Cardiac fibroblast (primary cell): Measurements from ENCODE around the gene DMRTC2.

Experiments used
- DNase-seq, 2 donors: peaks; one replicate each; pipeline versions ENCODE4 v3.0.0 to v3.0.0-alpha.2; 2010; ENCODE audit warnings: low read depth in 2 of 2
- H3K4me3 ChIP-seq, 2 donors: replicated peaks in 1 of 2; 1 replicate in 1 of 2; 2 replicates in 1 of 2; pipeline ENCODE4 v1.5.1; 2011; ENCODE audit warnings: low read depth in 2 of 2, low read length in 2 of 2, mild to moderate bottlenecking in 2 of 2, moderate library complexity in 1 of 2
- TF ChIP-seq, protein P1 (sequence below): IDR thresholded peaks from one replicate; pipeline ENCODE4 v1.5.1; 2011; ENCODE audit warnings: low read depth, mild to moderate bottlenecking, low read length, inconsistent platforms

DMRTC2 gene

DNA sequence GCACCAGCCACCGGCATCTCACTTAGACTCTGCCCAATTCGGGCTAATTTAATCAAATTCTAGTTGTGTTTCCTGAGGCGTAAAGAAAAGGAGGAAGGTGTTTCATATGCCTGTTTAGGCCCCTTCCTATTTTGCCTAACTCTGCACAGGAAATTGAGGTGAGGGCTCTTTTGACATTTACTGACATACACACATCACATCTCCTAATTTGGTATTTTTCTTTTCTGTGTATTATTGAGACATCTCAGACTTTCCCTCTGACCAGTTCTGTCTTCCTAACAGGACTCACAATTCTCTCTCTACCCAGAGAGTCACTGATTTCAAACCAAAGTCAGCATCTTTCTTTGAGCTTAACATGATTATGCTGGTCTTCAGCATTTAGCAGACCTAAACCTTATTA lies 40.5 kb upstream of the DMRTC2 start:
- DNase-seq, result no peak
- H3K4me3 ChIP-seq, result no peak overlapping the region
- TF ChIP-seq, protein P1, sequence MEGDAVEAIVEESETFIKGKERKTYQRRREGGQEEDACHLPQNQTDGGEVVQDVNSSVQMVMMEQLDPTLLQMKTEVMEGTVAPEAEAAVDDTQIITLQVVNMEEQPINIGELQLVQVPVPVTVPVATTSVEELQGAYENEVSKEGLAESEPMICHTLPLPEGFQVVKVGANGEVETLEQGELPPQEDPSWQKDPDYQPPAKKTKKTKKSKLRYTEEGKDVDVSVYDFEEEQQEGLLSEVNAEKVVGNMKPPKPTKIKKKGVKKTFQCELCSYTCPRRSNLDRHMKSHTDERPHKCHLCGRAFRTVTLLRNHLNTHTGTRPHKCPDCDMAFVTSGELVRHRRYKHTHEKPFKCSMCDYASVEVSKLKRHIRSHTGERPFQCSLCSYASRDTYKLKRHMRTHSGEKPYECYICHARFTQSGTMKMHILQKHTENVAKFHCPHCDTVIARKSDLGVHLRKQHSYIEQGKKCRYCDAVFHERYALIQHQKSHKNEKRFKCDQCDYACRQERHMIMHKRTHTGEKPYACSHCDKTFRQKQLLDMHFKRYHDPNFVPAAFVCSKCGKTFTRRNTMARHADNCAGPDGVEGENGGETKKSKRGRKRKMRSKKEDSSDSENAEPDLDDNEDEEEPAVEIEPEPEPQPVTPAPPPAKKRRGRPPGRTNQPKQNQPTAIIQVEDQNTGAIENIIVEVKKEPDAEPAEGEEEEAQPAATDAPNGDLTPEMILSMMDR, result no peak

DNA sequence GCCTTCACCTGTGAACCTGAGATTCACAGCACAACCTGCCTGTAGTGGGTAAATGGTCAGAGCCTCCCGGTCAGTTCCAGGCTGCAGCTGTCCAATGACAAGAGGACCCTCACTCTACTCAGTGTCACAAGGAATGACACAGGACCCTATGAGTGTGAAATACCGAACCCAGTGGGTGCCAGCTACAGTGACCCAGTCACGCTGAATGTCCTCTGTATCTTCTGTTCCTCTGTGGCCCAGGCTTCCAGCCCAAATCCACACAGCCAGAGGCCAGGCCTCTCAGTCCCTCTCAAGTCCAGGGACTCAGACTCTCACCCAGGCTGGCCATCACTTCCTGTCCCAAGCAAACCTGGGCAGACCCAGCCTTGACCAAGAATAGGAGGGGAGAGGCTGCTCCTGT lies 37.7 kb upstream of the DMRTC2 start:
- no peak for DNase-seq
- TF ChIP-seq, protein P1, result no peak
- H3K4me3 ChIP-seq, result no peak overlapping the region

DNA sequence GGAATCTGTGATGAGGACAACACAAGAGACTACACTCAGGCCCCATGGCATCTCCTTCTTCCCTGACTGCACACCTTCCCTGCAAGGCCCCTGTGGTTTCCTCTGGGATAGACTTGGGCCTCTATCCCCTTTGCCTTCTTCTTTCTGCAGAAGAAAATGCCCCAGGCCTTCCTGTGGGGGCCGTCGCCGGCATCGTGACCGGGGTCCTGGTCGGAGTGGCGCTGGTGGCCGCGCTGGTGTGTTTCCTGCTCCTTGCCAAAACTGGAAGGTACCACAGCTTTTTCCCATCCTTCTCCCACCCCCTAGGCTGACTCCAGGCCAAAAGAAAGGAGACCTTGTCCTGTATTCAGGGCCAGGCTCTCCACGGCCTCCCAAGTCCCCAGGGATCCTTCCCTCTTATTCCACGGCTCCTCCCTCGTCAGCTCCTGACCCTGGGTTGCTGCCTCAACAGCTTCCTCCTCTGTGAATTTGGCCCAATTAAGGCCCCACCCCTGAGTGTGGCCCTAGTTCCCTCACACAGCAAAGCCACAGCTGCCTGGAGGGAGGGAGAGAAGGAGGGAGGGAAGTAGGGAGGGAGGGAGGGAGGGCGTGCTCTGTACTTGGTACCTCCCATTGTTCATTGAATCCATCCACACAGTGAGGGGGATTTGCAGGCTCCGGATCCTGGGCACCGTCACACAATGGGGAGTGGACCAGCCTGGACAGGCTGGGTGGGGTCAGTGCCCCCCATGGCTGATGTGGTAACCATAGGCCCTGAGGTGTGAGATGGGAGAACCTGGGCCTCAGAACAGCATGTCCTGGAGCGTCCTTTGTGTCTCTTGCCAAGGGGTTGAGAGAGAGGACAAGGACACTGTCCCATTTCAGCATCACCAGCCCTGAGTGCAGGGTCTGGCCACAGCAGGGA lies 35.9 kb upstream of the DMRTC2 start:
- H3K4me3 ChIP-seq, result no peak overlapping the region
- no peak for DNase-seq
- TF ChIP-seq, protein P1, result no peak

GRCh38 chr19:41810301-41810700 lies 34.5 kb upstream of the DMRTC2 start:
- no peak overlapping the region for H3K4me3 ChIP-seq
- DNase-seq, result no peak
- TF ChIP-seq, protein P1, result no peak

DNA sequence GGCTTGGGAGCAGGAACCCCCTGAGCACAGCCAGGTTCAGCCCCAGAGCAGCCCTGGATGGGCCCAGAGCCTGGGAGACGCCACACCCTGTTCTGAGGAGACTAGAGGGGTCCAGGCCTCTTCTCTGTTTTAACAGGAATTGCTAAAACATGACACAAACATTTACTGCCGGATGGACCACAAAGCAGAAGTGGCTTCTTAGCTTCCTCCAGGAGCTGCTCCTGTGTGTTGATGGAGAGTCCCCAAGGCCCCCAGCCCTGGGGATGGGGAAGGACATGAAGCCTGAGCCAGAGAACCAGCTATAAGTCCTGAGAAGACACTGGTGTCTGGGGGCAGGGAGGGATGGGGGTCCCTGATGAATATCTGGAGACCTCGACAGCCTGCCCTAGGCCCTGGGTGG lies 33.8 kb upstream of the DMRTC2 start:
- no peak for DNase-seq
- no peak overlapping the region for H3K4me3 ChIP-seq
- TF ChIP-seq, protein P1, result no peak

DNA sequence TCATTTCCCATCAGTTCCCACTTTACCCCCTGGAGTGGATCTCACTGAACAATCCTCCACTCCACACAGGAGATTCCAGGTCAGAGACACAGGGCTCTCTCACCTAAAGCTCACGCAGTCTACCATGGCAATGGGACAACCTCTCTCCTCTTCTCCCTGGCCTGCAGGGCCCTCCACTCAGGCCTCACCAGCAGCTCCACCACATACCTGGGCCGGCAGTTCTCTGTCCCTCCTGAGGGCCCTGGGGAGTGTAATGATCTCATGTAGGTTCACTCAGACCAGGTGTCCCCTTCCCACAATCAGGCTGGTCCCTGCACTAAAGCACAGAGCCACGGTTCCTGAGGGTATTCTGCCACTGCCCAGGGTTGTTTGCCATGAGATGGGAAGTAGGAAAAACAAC lies 32.9 kb upstream of the DMRTC2 start:
- TF ChIP-seq, protein P1, result no peak
- no peak overlapping the region for H3K4me3 ChIP-seq
- no peak for DNase-seq
